NCI-H187 (cell line): ENCODE results near the gene ADARB1.

Source experiments
- DNase-seq, 2 experiments: peaks; one replicate each; lab custom pipeline; 2025; lab: John Stamatoyannopoulos, UW

Gene ADARB1

GRCh38 chr21:45266518-45267389 is 192.4 kb downstream of the ADARB1 start:
- DNase-seq = no peak

- DNase-seq = no peak
Measured at GRCh38 chr21:45267390-45267760, 193.0 kb downstream of the ADARB1 start.

- no peak for DNase-seq
Measured at GRCh38 chr21:45269861-45270260, 195.5 kb downstream of the ADARB1 start.

- no peak for DNase-seq
Measured at GRCh38 chr21:45270306-45270821, 196.0 kb downstream of the ADARB1 start.
